Mesenchymal stem cell (in vitro differentiated cells and primary cell): ENCODE data around the gene COL6A3.

Experiments used
- DNase-seq: peaks from one replicate; pipeline ENCODE4 v3.0.0-alpha.2; 2013
- H2AFZ ChIP-seq: one replicate; pipeline ENCODE4 v1.6.1; 2013; ENCODE audit warnings: low read depth, mild to moderate bottlenecking, control low read depth, inconsistent platforms, low read length, moderate library complexity
- H2AK5ac ChIP-seq: 2 replicates; pipeline ENCODE4 v1.6.1; 2013; ENCODE audit warnings: low read length, moderate library complexity, mild to moderate bottlenecking, inconsistent platforms; ENCODE audit not compliant: severe bottlenecking
- H2BK120ac ChIP-seq: one replicate; pipeline ENCODE4 v1.6.1; 2013; ENCODE audit warnings: low read depth, mild to moderate bottlenecking, inconsistent platforms, low read length, moderate library complexity
- H2BK12ac ChIP-seq, 2 experiments: one replicate each; pipeline ENCODE4 v1.6.1; 2013; ENCODE audit warnings: inconsistent platforms in 2 of 2, low read length in 2 of 2, mild to moderate bottlenecking in 2 of 2, moderate library complexity in 2 of 2, control low read depth in 1 of 2
- H2BK15ac ChIP-seq: one replicate; pipeline ENCODE4 v1.6.1; 2013; ENCODE audit warnings: mild to moderate bottlenecking, low read depth, inconsistent platforms; ENCODE audit not compliant: poor library complexity, severe bottlenecking
- H2BK5ac ChIP-seq: 2 replicates; pipeline ENCODE4 v1.6.1; 2013; ENCODE audit warnings: low read depth, mild to moderate bottlenecking, low read length, control low read depth, inconsistent platforms; ENCODE audit not compliant: poor library complexity, severe bottlenecking
- H3K14ac ChIP-seq, 2 experiments: one replicate each; pipeline ENCODE4 v1.6.1; 2013; ENCODE audit warnings: inconsistent platforms in 2 of 2, low read length in 2 of 2, control low read depth in 1 of 2, mild to moderate bottlenecking in 1 of 2, moderate library complexity in 1 of 2
- H3K18ac ChIP-seq, 2 experiments: one replicate each; pipeline ENCODE4 v1.6.1; 2013; ENCODE audit warnings: inconsistent platforms in 2 of 2, low read length in 2 of 2, control low read depth in 1 of 2, low read depth in 1 of 2, mild to moderate bottlenecking in 1 of 2
- H3K23ac ChIP-seq, 2 experiments: one replicate each; pipeline ENCODE4 v1.6.1; 2013; ENCODE audit warnings: inconsistent platforms in 2 of 2, low read length in 2 of 2, mild to moderate bottlenecking in 2 of 2, moderate library complexity in 2 of 2, control low read depth in 1 of 2
- H3K27ac ChIP-seq: 2 replicates; pipeline ENCODE4 v1.5.1; 2013; ENCODE audit warnings: mild to moderate bottlenecking, moderate library complexity, low read length, control low read depth, inconsistent platforms; ENCODE audit not compliant: poor library complexity, severe bottlenecking
- H3K27me3 ChIP-seq, 2 experiments: 2 replicates each; pipeline versions ENCODE4 v1.6.1 to v1.7.0; 2013; ENCODE audit warnings: low read length in 2 of 2, mild to moderate bottlenecking in 2 of 2, moderate library complexity in 2 of 2, control low read depth in 1 of 2, inconsistent platforms in 1 of 2; ENCODE audit not compliant: control insufficient read depth in 1 of 2, insufficient read depth in 1 of 2
- H3K36me3 ChIP-seq, 2 experiments: 2 replicates each; pipeline versions ENCODE4 v1.6.1 to v1.7.0; 2013; ENCODE audit warnings: low read length in 2 of 2, control low read depth in 1 of 2, inconsistent platforms in 1 of 2, low read depth in 1 of 2, mild to moderate bottlenecking in 1 of 2; ENCODE audit not compliant: insufficient read depth in 2 of 2, control insufficient read depth in 1 of 2
- H3K4ac ChIP-seq, 2 experiments: one replicate each; pipeline ENCODE4 v1.6.1; 2013; ENCODE audit warnings: inconsistent platforms in 2 of 2, low read length in 2 of 2, mild to moderate bottlenecking in 2 of 2, moderate library complexity in 2 of 2, control low read depth in 1 of 2, low read depth in 1 of 2
- H3K4me1 ChIP-seq: 2 replicates; pipeline ENCODE4 v1.6.1; 2013; ENCODE audit warnings: low read depth, low read length, control low read depth; ENCODE audit not compliant: control insufficient read depth, insufficient read depth
- H3K4me2 ChIP-seq: 2 replicates; pipeline ENCODE4 v1.6.1; 2013; ENCODE audit warnings: low read length, mild to moderate bottlenecking, inconsistent platforms; ENCODE audit not compliant: poor library complexity, severe bottlenecking
- H3K4me3 ChIP-seq, 2 experiments: 2 replicates each; pipeline versions ENCODE4 v1.5.1 to v1.7.0; 2013; ENCODE audit warnings: low read length in 2 of 2, mild to moderate bottlenecking in 2 of 2, control low read depth in 1 of 2, low read depth in 1 of 2; ENCODE audit not compliant: insufficient read depth in 1 of 2
- H3K79me1 ChIP-seq: replicated peaks from 2 replicates; pipeline ENCODE4 v1.6.1; 2013; ENCODE audit warnings: mild to moderate bottlenecking, control low read depth, low read length, inconsistent platforms; ENCODE audit not compliant: poor library complexity, severe bottlenecking
- H3K9ac ChIP-seq: 2 replicates; pipeline ENCODE4 v1.7.0; 2013; ENCODE audit warnings: mild to moderate bottlenecking, low read length, moderate library complexity
- H3K9me3 ChIP-seq: 2 replicates; pipeline ENCODE4 v1.7.0; 2013; ENCODE audit warnings: mild to moderate bottlenecking, low read length; ENCODE audit not compliant: control insufficient read depth
- H4K8ac ChIP-seq: one replicate; pipeline ENCODE4 v1.6.1; 2013; ENCODE audit warnings: inconsistent platforms, mild to moderate bottlenecking, low read length, moderate library complexity
- H4K91ac ChIP-seq: one replicate; pipeline ENCODE4 v1.6.1; 2013; ENCODE audit warnings: mild to moderate bottlenecking, low read length, inconsistent platforms
- WGBS: methylation state at CpG from one replicate; pipeline ENCODE4 v1.1.7; 2013; ENCODE audit warnings: mixed read lengths; 5-methylcytosine and 5-hydroxymethylcytosine counted together

The COL6A3 gene

GRCh38 chr2:237341872-237342271, 72.1 kb downstream of the COL6A3 start:
- no peak overlapping the region for H3K14ac ChIP-seq

GRCh38 chr2:237337586-237337985, 76.4 kb downstream of the COL6A3 start:
- Histone ChIP-seq H3K9me3 (no peaks in the 10 kb centered on the region), H3K4ac (no peak overlapping the region), H2AK5ac (no peak overlapping the region), H2BK120ac (no peak overlapping the region), H3K4me1 (no peaks in the 10 kb centered on the region), H3K4me3 (no peak overlapping the region), H2BK12ac (peak overlapping the region in 1 of 2 experiments; percentile 41), H2BK5ac (no peak overlapping the region), H3K27me3 (no peaks in the 10 kb centered on the region), H3K36me3 (peaks cover 0 to 98% of the 10 kb centered on the region in 2 experiments), H2AFZ (no peak overlapping the region), H3K9ac (peak overlapping the region; percentile 36), H3K4me2 (no peak overlapping the region), H2BK15ac (no peak overlapping the region), H3K18ac (peak overlapping the region in 1 of 2 experiments; percentile 28), H4K91ac (peak overlapping the region; percentile 52), H3K79me1 (no peaks in the 10 kb centered on the region), H3K23ac (no peak overlapping the region), H4K8ac (peak overlapping the region; percentile 45), H3K14ac (no peak overlapping the region), H3K27ac (no peak overlapping the region)
- WGBS: 90% methylated on average over 6 of the region's 7 CpGs
- DNase-seq: no peak

More at GRCh38 chr2:237341872-237342271, 72.1 kb downstream of the COL6A3 start:
- no peaks in the 10 kb centered on the region for H3K79me1 ChIP-seq
- H3K36me3 ChIP-seq: peaks cover 0 to 96% of the 10 kb centered on the region in 2 experiments
- no peak overlapping the region for H3K23ac ChIP-seq
- no peak overlapping the region for H2BK5ac ChIP-seq
- H3K18ac ChIP-seq: no peak overlapping the region
- no peak overlapping the region for H3K27ac ChIP-seq
- H2BK15ac ChIP-seq: no peak overlapping the region
- no peak overlapping the region for H3K4me2 ChIP-seq
- no peak overlapping the region for H4K91ac ChIP-seq
- H3K4ac ChIP-seq: no peak overlapping the region
- H3K9me3 ChIP-seq: no peaks in the 10 kb centered on the region
- no peak overlapping the region for H2BK12ac ChIP-seq
- no peak overlapping the region for H3K4me3 ChIP-seq
- peaks cover 9% of the 10 kb centered on the region for H3K4me1 ChIP-seq
- no peak overlapping the region for H2AFZ ChIP-seq
- H2AK5ac ChIP-seq: no peak overlapping the region
- H2BK120ac ChIP-seq: no peak overlapping the region
- peak overlapping the region; percentile 55 for H3K9ac ChIP-seq
- no peaks in the 10 kb centered on the region for H3K27me3 ChIP-seq
- H4K8ac ChIP-seq: no peak overlapping the region
- 79% methylated on average over 3 of the region's 4 CpGs for WGBS
- peak; percentile 71 for DNase-seq

- WGBS: 96% methylated on average over 8 of the region's 16 CpGs
- Histone ChIP-seq H2AK5ac (no peak overlapping the region), H3K27me3 (no peaks in the 10 kb centered on the region), H3K14ac (no peak overlapping the region), H2BK5ac (no peak overlapping the region), H3K27ac (no peak overlapping the region), H4K91ac (peak overlapping the region; percentile 81), H3K9ac (peak overlapping the region; percentile 56), H3K18ac (peak overlapping the region in 1 of 2 experiments; percentile 48), H3K23ac (no peak overlapping the region), H3K79me1 (no peaks in the 10 kb centered on the region), H3K36me3 (peaks cover 0 to 99% of the 10 kb centered on the region in 2 experiments), H3K4me1 (no peaks in the 10 kb centered on the region), H2AFZ (no peak overlapping the region), H4K8ac (peak overlapping the region; percentile 67), H2BK12ac (peak overlapping the region in 1 of 2 experiments; percentile 14), H3K4me2 (no peak overlapping the region), H3K4ac (no peak overlapping the region), H2BK120ac (no peak overlapping the region), H2BK15ac (peak overlapping the region; percentile 55), H3K4me3 (no peak overlapping the region), H3K9me3 (no peaks in the 10 kb centered on the region)
- no peak for DNase-seq
Measured at GRCh38 chr2:237336131-237336530, 77.8 kb downstream of the COL6A3 start.

- Histone ChIP-seq H2BK5ac (no peak overlapping the region), H3K4me3 (no peak overlapping the region), H3K79me1 (no peaks in the 10 kb centered on the region), H3K27me3 (no peaks in the 10 kb centered on the region), H2BK12ac (no peak overlapping the region), H4K91ac (no peak overlapping the region), H3K4me1 (peaks cover 1% of the 10 kb centered on the region), H2AFZ (no peak overlapping the region), H3K4ac (no peak overlapping the region), H2AK5ac (no peak overlapping the region), H2BK15ac (no peak overlapping the region), H3K18ac (peak overlapping the region in 1 of 2 experiments; percentile 56), H3K36me3 (peaks cover 0 to 99% of the 10 kb centered on the region in 2 experiments), H4K8ac (no peak overlapping the region), H3K27ac (no peak overlapping the region), H3K4me2 (no peak overlapping the region), H3K9ac (peak overlapping the region; percentile 50), H3K14ac (no peak overlapping the region), H3K9me3 (no peaks in the 10 kb centered on the region), H3K23ac (no peak overlapping the region), H2BK120ac (no peak overlapping the region)
- WGBS: 100% methylated on average over 1 of the region's 1 CpG
- no peak for DNase-seq
Measured at GRCh38 chr2:237333748-237334147, 80.2 kb downstream of the COL6A3 start.
